Caco-2 (cell line): ENCODE measurements around the gene KREMEN1. TPM values are rescaled to one million over a fixed set of nuclear protein-coding genes. Genes with fewer than 3 reads are reported as not detected.

ENCODE experiments used
- BruUV-seq: library from RNA; stranded (reverse); fragments of 400-500 nt; replicated peaks from 2 replicates; lab custom pipeline; 2021; lab: Mats Ljungman, UMichigan
- CTCF ChIA-PET: fragments of 300-600 bp; sonication (Branson Sonifier 250); formaldehyde crosslinking; loops from one replicate; lab custom pipeline; 2022; ENCODE audit warnings: antibody characterized with exemption; lab: Charles Lee
- POLR2A ChIA-PET: fragments of 300-600 bp; sonication (Branson Sonifier 250); formaldehyde crosslinking; loops from one replicate; lab custom pipeline; 2022; ENCODE audit warnings: antibody characterized with exemption; lab: Charles Lee
- DNase-seq, 2 experiments: peaks; one replicate each; pipeline versions ENCODE4 v3.0.0 to v3.0.0-alpha.2; 2020 to 2022
- H3K27me3 ChIP-seq: replicated peaks from 2 replicates; pipeline ENCODE4 v1.6.0; 2011; ENCODE audit warnings: low read length; ENCODE audit not compliant: control insufficient read depth, insufficient read depth
- H3K36me3 ChIP-seq: 2 replicates; pipeline ENCODE4 v1.5.1; 2011; ENCODE audit warnings: low read length; ENCODE audit not compliant: control insufficient read depth, insufficient read depth
- H3K4me1 ChIP-seq: fragments of 250-450 bp; sonication (Bioruptor Pico); 2 replicates; pipeline ENCODE4 v1.5.1; 2020; ENCODE audit warnings: mild to moderate bottlenecking
- H3K4me3 ChIP-seq: 2 replicates; pipeline ENCODE4 v1.5.1; 2011; ENCODE audit warnings: low read depth, mild to moderate bottlenecking, control low read depth, low read length
- H3K9me3 ChIP-seq: fragments of 250-450 bp; sonication (Bioruptor Pico); 2 replicates; pipeline ENCODE4 v1.5.1; 2020; ENCODE audit warnings: mild to moderate bottlenecking, moderate library complexity
- H3K27ac Mint-ChIP-seq: one replicate; pipeline ENCODE4 v1.8.0; 2022; ENCODE audit warnings: mixed read lengths; ENCODE audit not compliant: unreplicated experiment
- H3K27me3 Mint-ChIP-seq: one replicate; pipeline ENCODE4 v1.8.0; 2022; ENCODE audit warnings: mixed read lengths; ENCODE audit not compliant: insufficient read depth, unreplicated experiment
- H3K36me3 Mint-ChIP-seq: one replicate; pipeline ENCODE4 v1.8.0; 2022; ENCODE audit warnings: mild to moderate bottlenecking, mixed read lengths; ENCODE audit not compliant: insufficient read depth, unreplicated experiment
- H3K4me1 Mint-ChIP-seq: one replicate; pipeline ENCODE4 v1.8.0; 2022; ENCODE audit warnings: low read depth, mixed read lengths; ENCODE audit not compliant: unreplicated experiment
- H3K4me3 Mint-ChIP-seq: one replicate; pipeline ENCODE4 v1.8.0; 2022; ENCODE audit warnings: mild to moderate bottlenecking, moderate library complexity, mixed read lengths; ENCODE audit not compliant: unreplicated experiment
- H3K9me3 Mint-ChIP-seq: one replicate; pipeline ENCODE4 v1.8.0; 2022; ENCODE audit warnings: mixed read lengths; ENCODE audit not compliant: unreplicated experiment
- intact Hi-C: fragments of 100-400 bp; cut with micrococcal nuclease; formaldehyde crosslinking; loops from one replicate; pipeline ENCODE4 v1.10.0; 2022; ENCODE audit not compliant: unreplicated experiment
- total RNA-seq: library from RNA; stranded (reverse); gene quantifications from 2 replicates; pipeline ENCODE4 v1.2.3, GENCODE V29; 2022
- TF ChIP-seq, protein P1 (sequence below), 2 experiments: fragments of 200-600 bp in 1 of 2; IDR thresholded peaks; 1 replicate in 1 of 2; 2 replicates in 1 of 2; pipeline versions ENCODE4 v1.5.1 to v1.8.0; 2011 to 2022; ENCODE audit warnings: antibody characterized with exemption in 1 of 2, control low read depth in 1 of 2, inconsistent platforms in 1 of 2, low read depth in 1 of 2, low read length in 1 of 2, mild to moderate bottlenecking in 1 of 2, moderate library complexity in 1 of 2; ENCODE audit not compliant: insufficient read depth in 1 of 2, severe bottlenecking in 1 of 2, unreplicated experiment in 1 of 2

Gene KREMEN1
- total RNA-seq, 1 experiment from 2014 or later: 29.7 TPM

DNA sequence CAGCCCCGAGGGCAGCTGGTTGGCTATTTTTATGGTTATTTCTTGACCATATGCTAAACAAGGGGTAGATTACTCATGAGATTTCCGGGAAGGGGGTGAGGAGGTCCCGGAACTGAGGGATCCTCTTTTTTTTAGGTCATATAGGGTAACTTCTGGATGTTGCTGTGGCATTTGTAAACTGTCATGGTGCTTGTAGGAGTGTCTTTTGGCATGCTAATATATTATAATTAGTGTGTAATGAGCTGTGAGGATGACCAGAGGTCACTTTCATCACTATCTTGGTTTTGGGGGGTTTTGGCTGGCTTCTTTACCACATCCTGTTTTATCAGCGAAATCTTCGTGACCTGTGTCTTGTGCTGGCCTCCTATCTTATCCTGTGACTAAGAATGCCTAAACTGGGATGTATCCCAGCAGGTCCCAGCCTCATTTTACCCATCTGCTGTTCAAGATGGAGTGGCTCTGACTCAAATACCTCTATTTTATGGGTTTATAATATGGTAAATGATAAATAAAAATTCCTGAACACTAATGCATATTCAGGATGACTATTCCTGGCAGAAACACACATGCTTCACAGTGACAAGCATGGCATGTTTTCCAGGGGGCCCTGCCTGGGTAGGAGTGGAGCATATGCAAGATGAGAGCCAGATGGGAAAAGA lies 11.2 kb downstream of the KREMEN1 start:
- H3K4me1 ChIP-seq: peaks cover 5% of the 10 kb centered on the region; the same call in 1 of the 2 replicates
- no peak overlapping the region for H3K4me3 Mint-ChIP-seq
- H3K9me3 ChIP-seq: no peaks in the 10 kb centered on the region
- H3K4me1 Mint-ChIP-seq: peaks cover 10% of the 10 kb centered on the region
- ChIA-PET CTCF (no interaction called here), POLR2A (no interaction called here)
- peaks cover 2% of the 10 kb centered on the region for H3K36me3 Mint-ChIP-seq
- TF ChIP-seq, protein P1, sequence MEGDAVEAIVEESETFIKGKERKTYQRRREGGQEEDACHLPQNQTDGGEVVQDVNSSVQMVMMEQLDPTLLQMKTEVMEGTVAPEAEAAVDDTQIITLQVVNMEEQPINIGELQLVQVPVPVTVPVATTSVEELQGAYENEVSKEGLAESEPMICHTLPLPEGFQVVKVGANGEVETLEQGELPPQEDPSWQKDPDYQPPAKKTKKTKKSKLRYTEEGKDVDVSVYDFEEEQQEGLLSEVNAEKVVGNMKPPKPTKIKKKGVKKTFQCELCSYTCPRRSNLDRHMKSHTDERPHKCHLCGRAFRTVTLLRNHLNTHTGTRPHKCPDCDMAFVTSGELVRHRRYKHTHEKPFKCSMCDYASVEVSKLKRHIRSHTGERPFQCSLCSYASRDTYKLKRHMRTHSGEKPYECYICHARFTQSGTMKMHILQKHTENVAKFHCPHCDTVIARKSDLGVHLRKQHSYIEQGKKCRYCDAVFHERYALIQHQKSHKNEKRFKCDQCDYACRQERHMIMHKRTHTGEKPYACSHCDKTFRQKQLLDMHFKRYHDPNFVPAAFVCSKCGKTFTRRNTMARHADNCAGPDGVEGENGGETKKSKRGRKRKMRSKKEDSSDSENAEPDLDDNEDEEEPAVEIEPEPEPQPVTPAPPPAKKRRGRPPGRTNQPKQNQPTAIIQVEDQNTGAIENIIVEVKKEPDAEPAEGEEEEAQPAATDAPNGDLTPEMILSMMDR (IDR thresholded peaks at IDR 0.05; ENCODE audit: insufficient read depth in 1 of 2, low read depth in 1 of 2, low read length in 1 of 2, severe bottlenecking in 1 of 2, unreplicated experiment in 1 of 2): no peak
- H3K36me3 ChIP-seq: no peaks in the 10 kb centered on the region
- no peaks in the 10 kb centered on the region for H3K9me3 Mint-ChIP-seq
- H3K4me3 ChIP-seq: no peak overlapping the region
- no TSS peak for BruUV-seq
- no peak overlapping the region for H3K27ac Mint-ChIP-seq
- no peaks in the 10 kb centered on the region for H3K27me3 ChIP-seq
- no peak for DNase-seq
- intact Hi-C loops: no loop called here
- no peaks in the 10 kb centered on the region for H3K27me3 Mint-ChIP-seq

DNA sequence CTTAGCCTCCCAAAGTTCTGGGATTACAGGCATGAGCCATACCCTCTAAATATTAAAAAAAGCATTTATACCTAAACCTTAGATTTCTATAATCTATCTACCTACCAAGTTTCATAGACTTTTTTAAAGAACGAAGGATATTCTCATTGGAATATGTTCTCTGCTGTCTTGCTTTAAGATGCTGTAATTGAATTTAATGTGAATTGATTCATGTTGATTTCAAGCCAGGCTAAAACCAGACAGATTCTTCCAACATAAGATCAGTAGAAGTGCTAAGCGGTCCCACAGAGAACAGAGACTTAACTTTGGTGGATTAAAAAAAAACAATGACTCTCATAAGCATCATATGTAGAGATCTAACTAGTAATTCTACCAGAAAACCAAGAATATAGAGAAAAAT lies 14.2 kb downstream of the KREMEN1 start:
- no peak overlapping the region for H3K27ac Mint-ChIP-seq
- Histone ChIP-seq H3K27me3 (no peaks in the 10 kb centered on the region), H3K4me1 (no peaks in the 10 kb centered on the region), H3K36me3 (no peaks in the 10 kb centered on the region), H3K9me3 (no peaks in the 10 kb centered on the region), H3K4me3 (no peak overlapping the region)
- no peak overlapping the region for H3K4me3 Mint-ChIP-seq
- no peak for DNase-seq
- H3K9me3 Mint-ChIP-seq: no peaks in the 10 kb centered on the region
- no peaks in the 10 kb centered on the region for H3K27me3 Mint-ChIP-seq
- POLR2A ChIA-PET: no interaction called here
- no peaks in the 10 kb centered on the region for H3K36me3 Mint-ChIP-seq
- BruUV-seq: no TSS peak
- intact Hi-C loops: no loop called here
- TF ChIP-seq, protein P1 (IDR thresholded peaks at IDR 0.05; ENCODE audit: insufficient read depth in 1 of 2, low read depth in 1 of 2, low read length in 1 of 2, severe bottlenecking in 1 of 2, unreplicated experiment in 1 of 2): no peak
- CTCF ChIA-PET: no interaction called here
- peaks cover 21% of the 10 kb centered on the region for H3K4me1 Mint-ChIP-seq

DNA sequence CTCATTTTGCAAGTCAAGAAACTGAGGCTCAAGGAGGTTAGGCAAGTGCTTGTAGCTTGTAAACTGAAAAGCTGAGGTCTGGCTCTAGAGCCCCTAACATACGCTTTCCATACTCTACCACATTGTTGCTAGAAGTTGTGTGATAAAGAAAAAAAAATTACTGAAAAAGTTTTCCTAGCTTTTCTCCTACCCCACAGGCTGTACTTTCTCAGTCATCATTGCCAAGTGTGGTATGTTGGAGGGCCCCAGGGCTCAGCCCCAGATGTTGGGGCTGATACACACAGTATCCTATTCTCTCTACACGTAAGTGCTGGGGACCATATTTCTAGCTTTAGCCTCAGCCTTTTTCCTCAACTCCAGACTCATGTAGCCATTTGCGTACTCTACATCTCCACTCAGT lies 16.0 kb downstream of the KREMEN1 start:
- ChIA-PET CTCF (no interaction called here), POLR2A (no interaction called here)
- Mint-ChIP-seq H3K36me3 (peaks cover under 1% of the 10 kb centered on the region), H3K27ac (no peak overlapping the region), H3K4me3 (no peak overlapping the region), H3K27me3 (no peaks in the 10 kb centered on the region), H3K9me3 (no peaks in the 10 kb centered on the region), H3K4me1 (peaks cover 25% of the 10 kb centered on the region)
- intact Hi-C loops: no loop called here
- no peak for DNase-seq
- no peak overlapping the region for H3K4me3 ChIP-seq
- no peaks in the 10 kb centered on the region for H3K27me3 ChIP-seq
- no peaks in the 10 kb centered on the region for H3K36me3 ChIP-seq
- H3K9me3 ChIP-seq: no peaks in the 10 kb centered on the region
- H3K4me1 ChIP-seq: no peaks in the 10 kb centered on the region
- no TSS peak for BruUV-seq
- TF ChIP-seq, protein P1 (IDR thresholded peaks at IDR 0.05; ENCODE audit: insufficient read depth in 1 of 2, low read depth in 1 of 2, low read length in 1 of 2, severe bottlenecking in 1 of 2, unreplicated experiment in 1 of 2): no peak
